Mesenteric fat pad (tissue), 1 donor: ENCODE data around the gene TEAD4. TPM values are rescaled to one million over a fixed set of nuclear protein-coding genes. Genes with fewer than 3 reads are reported as not detected.
"Not testable (repeated sequence)": the region's sequence is repeated elsewhere in the genome, so short reads cannot be mapped to it uniquely, and the experiment has no call there.

Experiments
- DNase-seq: peaks from one replicate; pipeline ENCODE4 v3.0.0-alpha.2; 2020; ENCODE audit warnings: low spot score
- total RNA-seq: library from RNA; stranded (reverse); fragmentation: NEBNext Ultra II Directional; extraction: Animal tissue kit (Norgen Biotek cat#: 25700); gene quantifications from one replicate; pipeline ENCODE4 v1.2.1, GENCODE V29; 2021
- donor health status: DM: yes; HTN: yes; CAD: no.

Gene TEAD4
- total RNA-seq, 1 donor from 2014 or later: 19.2 TPM

DNA sequence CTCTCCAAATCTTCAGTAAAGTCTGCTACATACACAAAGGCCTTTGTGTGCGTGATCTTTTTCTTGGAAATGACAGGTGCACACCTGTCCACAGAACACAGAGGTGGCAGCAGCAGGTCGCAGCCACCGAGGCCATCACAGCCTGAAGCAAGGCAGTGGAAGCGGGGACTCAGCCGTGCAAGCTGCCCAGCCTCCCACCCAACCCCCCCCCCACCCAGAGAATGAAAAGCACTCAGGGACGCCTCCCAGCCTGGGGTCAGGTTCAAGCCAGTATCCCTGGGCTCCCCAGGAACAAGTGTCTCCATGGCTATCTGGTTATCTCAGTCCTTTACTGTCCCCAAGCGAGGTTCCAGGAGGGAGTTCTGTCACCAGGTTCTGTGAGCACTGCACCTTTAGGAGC, 86.8 kb downstream of the TEAD4 start:
- no peak for DNase-seq

DNA sequence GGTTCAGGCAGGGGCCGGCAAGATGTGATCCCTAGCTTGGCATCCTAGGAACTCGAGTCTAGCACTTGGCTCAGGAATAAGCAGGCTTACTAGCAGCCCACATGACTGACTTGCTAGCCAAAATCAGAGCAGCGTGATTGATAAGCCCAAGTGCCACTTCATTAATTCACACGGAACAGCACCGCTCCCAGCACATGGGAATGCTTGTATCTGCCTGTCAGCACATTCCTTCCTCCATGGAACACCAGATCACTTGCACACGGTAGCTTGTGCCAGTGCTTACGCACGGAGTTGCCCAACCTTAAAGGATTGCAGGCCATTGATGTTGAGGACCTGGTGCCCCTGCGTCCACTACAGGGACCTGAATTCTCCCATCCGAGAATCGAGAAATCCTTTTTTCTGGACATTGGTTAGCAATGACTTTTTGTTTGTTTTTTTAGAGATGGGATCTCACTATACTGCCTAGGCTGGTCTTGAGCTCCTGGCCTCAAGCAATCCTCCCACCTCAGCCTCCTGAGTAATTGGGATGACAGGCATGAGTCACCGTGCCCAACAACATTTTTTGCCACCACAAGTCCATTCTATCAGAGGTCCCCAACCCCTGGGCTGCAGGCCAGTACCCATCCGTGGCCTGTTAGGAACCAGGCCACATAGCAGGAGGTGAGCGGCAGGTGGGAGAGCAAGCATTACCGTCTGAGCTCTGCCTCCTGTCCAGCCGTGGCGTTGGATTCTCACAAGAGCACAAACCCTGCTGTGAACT, 87.4 kb downstream of the TEAD4 start:
- DNase-seq: no peak

DNA sequence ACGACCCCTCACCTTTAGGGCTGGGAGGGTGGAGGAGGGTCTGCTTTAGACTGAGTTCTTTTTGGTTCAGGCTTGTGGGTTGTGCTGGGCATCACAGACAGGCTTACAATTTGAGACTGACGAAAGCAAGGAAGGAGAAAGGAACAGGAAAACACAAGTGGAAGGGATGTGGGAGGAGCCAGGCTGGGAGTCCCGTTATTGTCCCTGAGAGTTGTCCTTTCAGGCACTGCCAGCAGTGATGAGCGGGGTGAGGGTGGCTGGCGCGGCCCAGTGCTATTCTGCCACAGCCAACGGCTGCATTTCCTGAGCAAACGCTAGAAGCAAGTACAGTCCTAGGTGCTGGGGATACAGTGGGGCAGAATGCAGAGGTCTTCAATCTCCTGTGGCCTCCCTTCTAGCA, 88.8 kb downstream of the TEAD4 start:
- DNase-seq: no peak

GRCh38 chr12:3048540-3048939, 89.3 kb downstream of the TEAD4 start:
- DNase-seq: no peak

- no peak for DNase-seq
These were observed 90.0 kb downstream of the TEAD4 start for GRCh38 chr12:3049176-3049575.

- no peak for DNase-seq
These were observed 90.5 kb downstream of the TEAD4 start for GRCh38 chr12:3049611-3050249.

DNA sequence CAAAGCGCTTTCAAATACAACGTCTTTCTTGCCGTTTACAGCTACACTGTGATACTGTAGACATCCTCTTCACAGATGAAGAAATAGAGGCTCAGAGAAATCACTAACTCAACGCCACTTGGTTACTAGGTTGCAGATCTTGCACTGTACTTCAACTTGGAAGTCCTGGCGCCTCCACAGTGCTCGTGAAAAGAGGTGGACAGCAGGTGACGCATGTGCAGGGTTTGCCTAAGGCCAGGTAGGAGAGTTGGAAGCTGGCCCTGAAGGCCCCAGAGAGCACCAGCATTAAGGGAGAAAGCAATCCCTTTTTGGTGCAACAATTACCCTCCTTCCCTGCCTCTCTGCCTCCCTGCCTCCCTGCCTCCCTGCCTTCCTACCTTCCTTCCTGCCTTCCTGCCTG, 95.2 kb downstream of the TEAD4 start:
- DNase-seq: no peak

DNA sequence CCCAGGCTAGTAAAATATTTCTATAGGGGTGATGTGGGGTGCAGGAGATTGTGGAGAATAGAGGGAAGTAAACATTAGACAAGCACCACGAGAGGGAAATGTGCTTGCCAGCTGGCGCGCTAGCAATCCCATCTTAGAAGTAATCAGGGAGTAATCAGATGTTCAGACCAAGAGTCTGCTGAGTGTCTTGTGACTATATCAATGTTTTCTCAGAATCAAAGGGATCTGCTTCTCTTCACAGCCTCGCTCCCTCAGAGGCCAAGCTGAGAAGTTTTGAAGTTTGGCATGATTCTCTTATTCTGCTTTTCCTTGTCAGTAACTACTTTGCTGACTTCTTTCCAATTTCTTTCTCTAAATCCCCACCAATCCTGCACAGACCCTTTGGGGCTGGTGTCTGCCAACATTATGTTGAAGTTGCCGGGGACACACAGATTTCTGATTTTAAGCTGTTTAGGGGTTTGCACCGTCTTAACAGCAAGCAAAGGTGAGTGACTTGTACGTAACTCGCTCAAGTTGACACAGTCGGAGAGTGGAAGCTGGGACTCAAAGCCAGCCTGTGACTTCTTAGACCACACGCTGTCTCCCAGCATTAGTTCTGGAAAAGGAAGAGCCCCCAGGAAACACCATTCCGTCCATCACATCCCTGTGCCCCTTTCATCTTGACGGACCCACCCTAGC, 96.0 kb downstream of the TEAD4 start:
- DNase-seq: no peak

DNA sequence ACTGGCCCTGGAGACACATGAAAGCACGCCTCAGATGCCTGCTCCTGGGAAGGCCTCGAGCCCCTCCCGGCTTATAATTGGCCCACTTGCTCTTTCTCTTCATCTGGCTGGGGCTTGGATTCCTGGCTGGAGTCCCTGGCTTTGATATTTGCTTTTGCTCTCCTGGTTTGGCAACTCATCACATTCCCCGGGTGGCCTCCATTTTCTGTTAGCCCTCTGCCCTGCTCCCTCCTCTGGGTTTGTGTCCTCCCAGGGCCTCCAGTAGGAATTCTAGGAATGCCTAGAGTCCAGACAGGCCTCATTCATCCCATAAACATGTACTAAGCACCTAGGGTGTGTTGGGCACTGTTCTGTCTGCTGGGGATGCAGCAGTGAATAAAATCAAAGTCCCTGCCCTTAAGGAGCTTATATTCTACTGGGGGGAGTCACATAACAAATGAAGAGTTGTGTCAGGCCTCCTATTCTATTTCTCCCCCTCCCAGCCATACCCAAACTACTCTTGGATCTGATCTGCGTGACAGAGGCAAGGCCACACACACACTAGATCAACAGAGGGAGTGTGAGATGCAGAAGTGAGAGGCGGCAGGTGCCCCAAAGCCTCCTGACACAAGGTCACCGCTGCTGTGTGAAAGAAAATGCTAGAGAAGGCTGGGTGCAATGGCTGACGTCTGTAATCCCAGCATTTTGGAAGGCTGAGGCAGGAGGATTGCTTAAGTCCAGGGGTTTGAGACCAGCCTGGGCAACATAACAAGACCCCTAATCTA, 96.7 kb downstream of the TEAD4 start:
- no peak for DNase-seq

DNA sequence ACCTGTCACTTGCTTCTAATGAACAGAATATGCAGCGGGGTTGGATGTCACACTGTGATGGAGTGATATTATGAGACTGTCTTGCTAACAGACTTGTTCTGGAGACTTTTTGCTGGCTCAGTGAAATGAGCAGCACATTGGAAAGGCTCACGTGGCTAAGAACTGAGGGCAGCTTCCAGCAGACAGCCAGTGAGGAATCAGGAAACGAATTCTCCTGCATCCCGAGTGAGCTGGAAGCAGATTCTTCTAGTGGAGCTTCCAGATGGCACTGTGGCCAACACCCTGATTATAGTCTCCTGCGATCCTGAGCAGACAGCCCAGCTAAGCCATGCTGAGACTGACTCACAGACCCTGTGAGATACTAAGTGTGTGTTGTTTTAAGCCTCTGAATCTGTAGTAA, 101.9 kb downstream of the TEAD4 start:
- no peak for DNase-seq

DNA sequence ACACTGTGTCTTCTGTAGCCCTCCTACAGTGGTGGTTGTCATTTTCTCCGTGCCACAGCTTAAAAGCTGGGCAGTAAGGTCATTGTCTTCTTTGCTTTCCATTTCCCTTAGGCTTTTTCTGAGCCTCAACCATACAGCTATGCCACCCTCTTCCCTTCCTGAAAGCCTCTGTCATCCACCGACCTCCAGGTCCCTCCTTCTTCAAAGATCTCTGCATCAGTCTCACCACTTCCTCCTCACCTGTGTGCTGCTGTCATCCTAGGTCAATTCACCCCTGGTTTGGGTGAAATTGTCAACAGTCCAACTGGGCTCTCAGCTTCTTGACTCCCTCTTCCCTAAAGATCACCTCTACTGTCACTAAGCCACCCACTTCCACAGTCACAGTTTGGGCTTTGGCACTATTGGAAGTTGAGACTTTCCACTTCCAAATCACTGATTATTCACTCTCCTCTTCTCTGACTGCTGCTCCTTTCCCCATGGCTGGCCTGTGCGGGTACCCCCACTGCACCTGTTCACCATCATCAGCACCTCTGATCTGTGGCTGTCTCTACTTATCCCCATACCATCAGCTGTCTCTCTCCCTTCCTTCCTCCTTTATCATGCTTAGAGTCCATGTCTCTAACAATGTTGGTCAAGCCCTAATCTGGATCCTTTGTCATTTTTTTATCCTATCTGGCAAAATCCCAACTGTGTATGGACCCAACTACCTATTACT, 102.5 kb downstream of the TEAD4 start:
- DNase-seq: no peak

DNA sequence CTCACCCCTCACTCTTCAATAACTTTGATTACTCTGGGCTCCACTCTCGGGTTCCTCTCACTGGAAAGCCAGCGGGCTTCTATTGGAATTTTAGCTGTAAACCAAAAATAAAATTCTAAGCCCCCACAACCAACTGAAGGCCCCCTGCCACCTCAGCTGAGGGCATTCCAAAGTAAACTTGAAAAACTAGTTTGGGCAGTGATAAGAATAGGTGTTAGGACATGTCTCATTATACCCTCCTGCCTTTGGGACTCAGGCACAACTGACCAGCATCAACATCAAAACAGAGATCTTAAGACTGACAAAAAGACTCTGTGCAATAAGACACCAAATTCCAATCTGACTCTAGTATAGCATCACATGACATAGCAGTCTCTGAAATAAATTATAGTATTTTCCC, 106.1 kb downstream of the TEAD4 start:
- no peak for DNase-seq

DNA sequence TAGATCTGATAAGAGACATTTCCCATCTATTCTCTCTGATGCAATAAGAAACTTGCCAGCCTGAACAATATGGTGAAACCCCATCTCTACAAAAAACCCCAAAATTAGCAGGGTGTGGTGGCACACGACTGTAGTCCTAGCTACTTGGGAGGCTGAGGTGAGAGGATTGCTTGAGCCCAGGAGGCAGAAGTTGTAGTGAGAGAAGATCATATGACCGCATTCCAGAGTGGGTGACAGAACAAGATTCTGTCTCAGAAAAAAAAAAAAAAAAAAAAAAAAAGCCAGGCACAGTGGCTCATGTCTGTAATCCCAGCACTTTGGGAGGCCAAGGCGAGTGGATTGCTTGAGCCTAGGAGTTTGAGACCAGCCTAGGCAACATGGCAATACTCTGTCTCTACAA, 106.6 kb downstream of the TEAD4 start:
- DNase-seq: not testable (repeated sequence)

DNA sequence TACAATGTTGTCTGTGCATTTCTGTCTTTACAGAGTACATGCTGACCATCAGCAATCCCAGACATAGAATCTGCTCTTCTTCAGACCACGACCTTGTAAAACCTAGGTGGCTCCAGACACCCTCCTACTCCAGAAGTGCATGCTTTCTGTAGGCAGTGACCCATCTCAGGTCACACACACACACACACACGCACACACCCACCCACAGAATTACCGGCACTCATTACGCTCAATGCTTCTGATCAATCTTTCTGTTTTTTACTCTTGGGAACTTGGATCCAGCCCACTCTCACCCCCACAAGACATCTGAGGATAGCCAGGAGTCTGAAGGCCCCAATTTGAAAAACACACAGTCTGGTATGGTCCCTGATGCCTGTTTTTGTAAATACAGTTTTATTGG, 110.5 kb downstream of the TEAD4 start:
- DNase-seq: no peak

GRCh38 chr12:3071107-3071506, 111.9 kb downstream of the TEAD4 start:
- DNase-seq: no peak

DNA sequence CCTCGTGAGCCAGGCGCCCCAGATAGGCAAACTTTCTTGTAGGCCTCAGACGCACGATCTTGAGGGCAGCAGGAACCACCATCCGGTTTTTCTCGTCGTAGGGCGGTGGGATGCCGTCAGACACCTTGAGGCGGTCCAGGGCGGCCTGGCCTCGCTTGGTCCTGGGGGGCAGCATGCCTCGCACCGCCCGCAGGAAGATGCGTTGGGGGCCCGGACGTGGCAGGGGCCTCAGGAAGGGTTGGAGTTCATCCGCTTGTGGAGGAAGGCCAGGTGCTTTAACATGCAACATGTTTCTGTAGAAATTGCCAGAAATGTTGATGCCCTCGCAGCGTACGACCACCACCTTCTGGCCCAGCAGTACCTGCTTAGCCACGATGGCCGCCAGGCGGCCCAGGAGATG, 112.5 kb downstream of the TEAD4 start:
- DNase-seq: no peak

GRCh38 chr12:3073438-3074250, 114.4 kb downstream of the TEAD4 start:
- peak; percentile 93 for DNase-seq

GRCh38 chr12:3075315-3075714, 116.1 kb downstream of the TEAD4 start:
- no peak for DNase-seq

- DNase-seq: no peak
These were observed 117.8 kb downstream of the TEAD4 start, which contains the start of gene TSPAN9 for GRCh38 chr12:3076730-3077571. TSPAN9 (plus strand) TSS chr12:3077379; CDS start chr12:3201194, 123,815 bp downstream.
